GM21619 (cell line): Measurements from ENCODE around the gene ZNF486.
"Not testable (repeated sequence)": the region's sequence is repeated elsewhere in the genome, so short reads cannot be mapped to it uniquely, and the experiment has no call there.

Experiments
- ATAC-seq: cut with Tn5 transposase; IDR thresholded peaks from one replicate; pipeline ENCODE4 v1.9.1; 2021; ENCODE audit not compliant: unreplicated experiment

ZNF486 gene

DNA sequence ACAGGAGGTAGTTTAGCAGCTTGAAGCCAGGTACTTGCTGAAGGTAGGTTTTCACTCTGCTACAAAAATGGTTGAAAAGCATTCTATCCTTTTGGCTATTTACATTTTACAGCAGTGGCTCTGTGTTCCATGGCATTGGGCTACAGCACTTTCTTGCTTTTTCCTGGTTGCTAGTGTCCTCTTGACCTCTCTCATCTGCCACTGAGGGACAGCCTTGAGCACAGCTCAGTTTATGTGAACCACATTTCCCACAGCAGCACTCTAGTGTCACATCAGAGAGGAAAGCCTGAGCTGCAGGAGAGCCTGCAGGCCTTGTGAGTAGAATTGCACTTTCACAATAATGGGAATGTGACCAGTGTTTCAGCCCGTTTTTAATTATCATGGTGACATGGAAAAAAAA lies 54.6 kb downstream of the ZNF486 start:
- ATAC-seq = not testable (repeated sequence)

DNA sequence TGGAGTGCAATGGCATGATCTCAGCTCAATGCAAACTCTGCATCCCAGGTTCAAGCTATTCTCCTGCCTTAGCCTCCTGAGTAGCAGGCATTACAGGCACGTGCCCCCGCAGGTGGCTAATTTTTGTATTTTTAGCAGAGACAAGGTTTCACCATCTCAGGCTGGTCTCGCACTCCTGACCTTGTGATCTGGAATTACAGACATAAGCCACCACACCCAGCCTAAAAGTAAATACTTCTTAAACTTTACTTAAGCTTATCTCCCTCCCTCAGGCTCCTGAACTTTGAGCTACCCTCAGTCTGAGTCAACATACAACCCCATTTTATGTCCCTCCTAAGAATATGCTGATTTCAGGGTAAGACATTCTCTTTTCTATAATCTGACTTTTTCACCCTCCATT lies 66.1 kb downstream of the ZNF486 start:
- ATAC-seq = no peak

DNA sequence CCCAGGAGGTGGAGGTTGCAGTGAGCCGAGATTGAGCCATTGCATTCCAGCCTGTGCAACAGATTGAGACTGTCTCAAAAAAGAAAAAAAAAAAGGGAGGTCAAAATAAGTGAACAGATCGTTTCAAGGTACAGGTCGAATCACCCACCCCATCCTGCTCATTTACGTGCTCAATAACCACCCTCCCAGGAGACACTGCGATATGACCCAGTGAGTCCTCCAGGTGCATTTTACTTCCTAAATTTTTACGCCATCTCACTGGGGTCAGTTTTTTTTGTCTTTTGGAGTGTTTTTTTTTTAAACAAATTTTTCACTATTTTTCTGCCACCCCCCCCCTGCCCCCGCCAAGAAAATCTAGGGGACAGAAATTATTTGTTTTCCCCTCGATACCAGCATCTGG lies 68.1 kb downstream of the ZNF486 start:
- no peak for ATAC-seq

DNA sequence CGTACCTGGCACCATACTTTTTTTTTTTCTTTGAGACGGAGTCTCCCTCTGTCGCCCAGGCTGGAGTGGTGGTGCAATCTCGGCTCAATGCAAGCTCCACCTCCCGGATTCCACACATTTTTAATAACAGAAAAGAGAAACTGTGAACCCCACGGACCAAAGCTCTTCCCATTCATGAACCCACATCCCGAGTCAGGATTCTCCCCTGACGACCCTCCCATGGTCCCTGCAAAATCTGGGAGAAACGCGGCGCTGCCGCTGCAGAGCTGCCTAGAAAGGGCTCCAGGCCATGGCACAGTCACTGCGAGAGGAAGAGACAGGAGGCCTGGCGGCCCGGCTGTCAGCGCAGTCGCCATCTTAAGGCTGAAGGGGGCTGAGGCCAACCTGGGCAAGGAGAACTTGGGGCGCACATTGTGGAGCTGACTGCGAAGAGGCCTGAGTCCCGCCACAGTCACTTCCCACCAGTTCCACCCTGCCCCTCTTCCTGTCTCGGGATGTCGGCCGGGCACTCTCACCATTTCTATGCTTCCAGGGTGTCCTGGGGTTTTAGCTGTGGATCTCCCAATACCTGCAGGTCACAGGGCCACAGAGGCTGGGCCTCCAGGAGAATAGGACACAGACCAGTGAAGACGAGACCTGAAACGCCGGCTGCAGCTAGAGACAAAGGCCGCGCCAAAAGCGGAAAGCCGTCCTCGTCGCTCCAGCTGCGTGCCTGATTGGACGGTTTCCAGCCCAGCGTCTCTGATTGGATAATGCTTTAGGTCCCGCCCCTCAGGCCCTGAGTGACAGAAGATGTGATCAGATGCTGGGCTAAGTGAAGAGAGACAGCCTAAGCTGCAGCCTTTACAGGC lies 71.0 kb downstream of the ZNF486 start:
- peak; percentile 90 for ATAC-seq

DNA sequence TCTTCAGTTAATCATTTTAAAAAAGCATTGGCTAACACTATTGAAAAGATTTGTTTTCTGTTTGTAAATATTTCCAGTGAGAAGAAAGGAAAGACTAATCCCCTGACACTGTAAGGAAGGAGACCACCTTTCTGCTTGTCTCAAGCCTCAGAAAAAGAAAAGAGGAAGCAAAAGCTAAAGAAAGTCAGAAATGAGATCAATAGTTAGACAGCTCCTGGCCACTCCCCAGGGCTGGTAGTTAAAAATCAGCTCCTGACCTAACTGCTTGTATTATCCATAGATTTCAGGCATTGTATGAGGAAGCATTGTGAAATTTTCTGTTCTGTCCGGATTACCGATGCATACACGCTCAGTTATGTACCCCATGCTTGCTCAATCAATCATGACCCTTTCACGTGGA lies 76.6 kb downstream of the ZNF486 start:
- no peak for ATAC-seq

DNA sequence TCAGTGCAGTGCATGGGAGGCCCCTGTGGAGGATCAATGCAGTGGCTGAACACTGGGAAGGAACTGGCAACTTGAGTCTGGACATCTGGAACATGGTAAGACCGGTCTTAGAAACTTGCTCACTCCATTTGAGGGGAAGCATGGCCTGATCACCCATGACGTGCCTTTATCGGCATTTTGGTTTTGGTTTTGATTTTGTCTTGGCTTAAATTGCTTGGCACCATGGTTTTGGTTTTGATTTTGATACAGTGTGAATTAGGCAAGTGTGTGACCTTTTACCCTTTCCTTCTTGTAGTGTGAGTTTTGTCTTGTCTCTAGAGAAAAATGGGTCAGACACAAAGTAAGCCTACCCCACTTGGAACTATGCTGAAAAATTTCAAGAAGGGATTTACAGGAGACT lies 77.3 kb downstream of the ZNF486 start:
- no peak for ATAC-seq

DNA sequence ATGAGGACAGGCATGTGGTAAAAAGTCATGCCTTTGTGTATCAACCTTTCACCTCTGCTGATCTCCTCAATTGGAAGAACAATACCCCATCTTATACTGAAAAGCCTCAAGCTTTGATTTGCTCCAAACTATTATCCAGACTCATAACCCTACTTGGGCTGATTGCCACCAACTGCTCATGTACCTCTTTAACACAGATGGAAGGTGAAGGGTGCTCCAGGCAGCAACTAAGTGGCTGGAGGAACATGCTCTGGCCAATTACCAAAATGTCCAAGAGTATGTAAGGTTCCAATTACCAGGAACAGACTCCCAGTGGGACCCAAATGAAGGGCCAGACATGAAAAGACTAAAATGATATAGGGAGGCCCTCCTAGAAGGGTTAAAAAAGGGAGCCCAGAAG lies 78.3 kb downstream of the ZNF486 start:
- ATAC-seq = no peak

DNA sequence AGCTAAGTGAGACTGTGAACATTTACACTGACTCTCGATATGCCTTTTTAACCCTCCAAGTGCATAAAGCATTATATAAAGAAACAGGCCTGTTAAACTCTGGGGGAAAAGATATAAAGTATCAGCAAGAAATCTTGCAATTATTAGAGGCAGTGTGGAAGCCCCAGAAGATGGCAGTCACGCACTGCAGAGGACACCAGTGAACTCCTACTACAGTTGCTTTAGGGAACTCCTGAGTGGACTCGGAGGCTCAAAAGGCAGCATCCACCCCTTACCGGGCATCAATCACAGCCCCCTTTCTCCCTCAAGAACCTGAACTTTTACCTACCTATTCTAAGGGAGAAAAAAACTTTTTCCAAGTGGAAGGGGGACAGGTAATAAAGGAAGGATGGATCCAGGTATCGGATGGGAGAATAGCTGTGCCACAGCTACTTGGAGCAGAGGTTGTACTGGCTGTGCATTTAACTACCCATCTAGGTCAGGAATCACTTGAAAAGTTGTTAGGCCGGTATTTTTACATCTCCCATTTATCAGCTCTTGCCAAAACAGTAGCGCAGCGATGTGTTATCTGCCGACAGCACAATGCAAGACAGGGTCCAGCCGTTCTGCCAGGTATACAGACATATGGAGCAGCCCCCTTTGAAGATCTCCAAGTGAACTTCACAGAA lies 80.1 kb downstream of the ZNF486 start:
- ATAC-seq = no peak

DNA sequence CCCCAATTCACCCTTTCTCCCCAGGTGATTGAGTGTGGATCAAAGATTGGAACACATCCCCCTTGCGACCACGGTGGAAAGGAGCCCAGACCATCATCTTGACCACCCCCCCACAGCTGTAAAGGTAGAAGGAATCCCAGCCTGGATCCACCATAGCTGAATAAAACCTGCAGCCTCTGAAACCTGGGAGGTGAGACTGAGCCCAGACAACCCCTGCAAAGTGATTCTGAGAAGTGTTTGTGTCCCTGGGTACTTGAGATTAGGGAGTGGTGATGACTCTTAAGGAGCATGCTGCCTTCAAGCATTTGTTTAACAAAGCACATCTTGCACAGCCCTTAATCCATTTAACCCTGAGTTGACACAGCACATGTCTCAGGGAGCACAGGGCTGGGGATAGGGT lies 81.2 kb downstream of the ZNF486 start:
- ATAC-seq = not testable (repeated sequence)
